Prostate gland (tissue), 2 donors: Measurements from ENCODE around the gene CIT.

Source experiments
- POLR2A ChIP-seq: fragments of 450-650 bp; IDR thresholded peaks from one replicate; pipeline ENCODE4 v1.6.1; 2016; ENCODE audit warnings: antibody characterized with exemption, mild to moderate bottlenecking
- TF ChIP-seq, protein P1 (sequence below), 4 experiments: fragments of 200-600 bp in 2 of 4; fragments of 450-650 bp in 2 of 4; sonication (generic) in 2 of 4; IDR thresholded peaks; 1 replicate in 3 of 4; 2 replicates in 1 of 4; pipeline ENCODE4 v1.5.1; 2016 to 2019; ENCODE audit warnings: antibody characterized with exemption in 4 of 4, mild to moderate bottlenecking in 2 of 4, moderate library complexity in 2 of 4

DNA sequence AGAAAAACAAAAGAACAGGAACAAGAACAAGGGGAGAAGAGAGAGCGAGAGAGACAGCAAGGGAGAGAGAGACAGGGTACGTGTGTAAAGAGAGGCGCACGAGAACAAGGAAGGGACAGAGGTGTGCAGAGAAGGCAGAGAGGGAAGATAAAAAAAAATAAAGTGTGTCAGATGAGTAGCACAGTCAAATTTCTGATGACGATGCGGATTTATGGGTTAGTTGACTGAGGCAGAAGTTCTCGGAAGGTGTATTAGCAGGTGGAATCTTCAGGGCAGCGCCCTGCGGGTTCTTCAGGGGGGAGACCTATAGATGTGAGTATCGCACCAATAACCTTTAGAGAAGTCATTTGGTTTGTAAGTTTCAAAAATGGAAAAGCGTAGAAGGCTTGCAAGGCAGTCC, 164.4 kb downstream of the CIT start:
- TF ChIP-seq POLR2A: no peak
- TF ChIP-seq, protein P1, sequence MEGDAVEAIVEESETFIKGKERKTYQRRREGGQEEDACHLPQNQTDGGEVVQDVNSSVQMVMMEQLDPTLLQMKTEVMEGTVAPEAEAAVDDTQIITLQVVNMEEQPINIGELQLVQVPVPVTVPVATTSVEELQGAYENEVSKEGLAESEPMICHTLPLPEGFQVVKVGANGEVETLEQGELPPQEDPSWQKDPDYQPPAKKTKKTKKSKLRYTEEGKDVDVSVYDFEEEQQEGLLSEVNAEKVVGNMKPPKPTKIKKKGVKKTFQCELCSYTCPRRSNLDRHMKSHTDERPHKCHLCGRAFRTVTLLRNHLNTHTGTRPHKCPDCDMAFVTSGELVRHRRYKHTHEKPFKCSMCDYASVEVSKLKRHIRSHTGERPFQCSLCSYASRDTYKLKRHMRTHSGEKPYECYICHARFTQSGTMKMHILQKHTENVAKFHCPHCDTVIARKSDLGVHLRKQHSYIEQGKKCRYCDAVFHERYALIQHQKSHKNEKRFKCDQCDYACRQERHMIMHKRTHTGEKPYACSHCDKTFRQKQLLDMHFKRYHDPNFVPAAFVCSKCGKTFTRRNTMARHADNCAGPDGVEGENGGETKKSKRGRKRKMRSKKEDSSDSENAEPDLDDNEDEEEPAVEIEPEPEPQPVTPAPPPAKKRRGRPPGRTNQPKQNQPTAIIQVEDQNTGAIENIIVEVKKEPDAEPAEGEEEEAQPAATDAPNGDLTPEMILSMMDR (IDR thresholded peaks at IDR 0.05): no peak
